Ishikawa (cell line): ENCODE measurements around the gene AKAP17A.

Experiments
- CEBPB ChIP-seq: IDR thresholded peaks from 2 replicates; pipeline ENCODE4 v1.6.1; 2012
- EGR1 ChIP-seq: IDR thresholded peaks from 2 replicates; pipeline ENCODE4 v1.6.1; 2012
- EP300 ChIP-seq: IDR thresholded peaks from 2 replicates; pipeline ENCODE4 v1.6.1; 2012; ENCODE audit warnings: borderline replicate concordance
- FOXM1 ChIP-seq: IDR thresholded peaks from 2 replicates; pipeline ENCODE4 v1.6.1; 2012; ENCODE audit warnings: low read depth, borderline replicate concordance
- MAX ChIP-seq: IDR thresholded peaks from 2 replicates; pipeline ENCODE4 v1.6.1; 2012
- NFIC ChIP-seq: IDR thresholded peaks from 2 replicates; pipeline ENCODE4 v1.6.1; 2012
- RAD21 ChIP-seq: IDR thresholded peaks from 2 replicates; pipeline ENCODE4 v1.6.1; 2012; ENCODE audit warnings: low read depth
- TAF1 ChIP-seq: IDR thresholded peaks from 2 replicates; pipeline ENCODE4 v1.6.1; 2012; ENCODE audit warnings: low read depth, mild to moderate bottlenecking
- USF1 ChIP-seq: IDR thresholded peaks from 2 replicates; pipeline ENCODE4 v1.6.1; 2012
- YY1 ChIP-seq: IDR thresholded peaks from 2 replicates; pipeline ENCODE4 v1.6.1; 2012; ENCODE audit warnings: low read depth
- ZBTB7A ChIP-seq: IDR thresholded peaks from 2 replicates; pipeline ENCODE4 v1.6.1; 2012; ENCODE audit warnings: low read depth

GRCh38 chrX:1600406-1601050 is 9.1 kb downstream of the AKAP17A start:
- TF ChIP-seq FOXM1, result no peak
- no peak for TF ChIP-seq RAD21
- TF ChIP-seq EP300, result no peak
- no peak for TF ChIP-seq MAX
- no peak for TF ChIP-seq USF1
- TF ChIP-seq NFIC, result no peak
- TF ChIP-seq EGR1, result no peak
- TF ChIP-seq TAF1, result no peak
- TF ChIP-seq YY1, result no peak
- no peak for TF ChIP-seq CEBPB
- TF ChIP-seq ZBTB7A, result no peak
